Dermis blood vessel endothelial cell (primary cell): ENCODE results near the gene ANGPTL2. TPM values are rescaled to one million over a fixed set of nuclear protein-coding genes. Genes with fewer than 3 reads are reported as not detected.

ENCODE experiments used
- DNase-seq: peaks from one replicate; pipeline ENCODE4 v3.0.0; 2010
- total RNA-seq: library from RNA; depleted of rRNA; stranded (reverse); fragments of >200 nt; gene quantifications from 2 replicates; pipeline ENCODE4 v1.2.3, GENCODE V29; 2014

ANGPTL2 gene
- total RNA-seq, 1 donor from 2014 or later: 12.3 TPM

DNA sequence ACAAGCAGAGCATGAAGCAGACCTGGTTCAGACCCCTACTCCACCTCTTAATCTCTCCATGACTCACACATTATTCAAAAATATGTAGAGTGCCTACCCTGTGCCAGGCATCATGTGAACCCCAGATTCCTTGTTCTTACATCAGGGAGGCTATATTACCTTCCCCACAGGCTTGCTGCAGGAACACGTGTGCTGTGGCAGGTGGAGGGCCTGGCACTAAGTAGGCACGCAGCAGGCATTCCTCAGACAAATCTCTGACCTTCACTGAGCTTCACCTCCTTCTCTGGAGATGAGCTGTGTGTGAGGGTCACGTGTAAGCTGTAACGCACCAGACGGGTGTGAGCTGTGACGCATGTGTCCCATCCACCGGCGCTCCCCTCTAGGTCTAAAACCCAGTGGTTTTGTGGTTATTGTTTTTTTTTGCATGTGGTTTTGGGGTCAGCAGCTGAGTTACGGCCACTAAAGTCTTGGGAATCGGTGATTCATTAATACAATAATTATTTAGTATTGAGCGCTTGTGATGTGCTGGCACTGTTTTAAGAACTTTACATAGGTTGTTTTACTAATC, 30.3 kb downstream of the ANGPTL2 start:
- DNase-seq: no peak

GRCh38 chr9:127091526-127091925, 30.9 kb downstream of the ANGPTL2 start:
- no peak for DNase-seq

- DNase-seq: no peak
These were observed 32.0 kb downstream of the ANGPTL2 start for GRCh38 chr9:127090341-127090985.

DNA sequence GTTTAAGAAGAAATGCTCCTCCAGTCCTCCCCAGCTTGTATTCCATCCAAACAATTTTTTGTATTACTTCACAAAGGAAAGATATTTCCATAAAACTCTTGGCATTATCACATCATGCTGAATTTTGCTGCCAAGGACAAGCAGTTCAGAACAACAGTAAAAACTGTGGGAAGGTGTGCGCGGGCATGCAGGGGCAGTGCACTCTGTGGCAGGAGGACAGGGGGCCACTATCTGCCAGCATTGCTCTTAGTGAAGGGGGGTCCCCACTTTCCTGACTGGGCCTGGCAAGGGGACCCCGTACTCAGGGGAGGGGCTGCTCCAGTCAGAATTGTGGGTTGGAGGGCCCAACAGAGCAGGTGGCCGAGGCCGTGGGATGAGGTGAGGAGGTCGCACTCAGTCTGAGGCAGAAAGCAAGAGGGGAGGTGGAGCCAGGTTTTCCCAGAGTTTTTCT, 32.8 kb downstream of the ANGPTL2 start:
- no peak for DNase-seq

DNA sequence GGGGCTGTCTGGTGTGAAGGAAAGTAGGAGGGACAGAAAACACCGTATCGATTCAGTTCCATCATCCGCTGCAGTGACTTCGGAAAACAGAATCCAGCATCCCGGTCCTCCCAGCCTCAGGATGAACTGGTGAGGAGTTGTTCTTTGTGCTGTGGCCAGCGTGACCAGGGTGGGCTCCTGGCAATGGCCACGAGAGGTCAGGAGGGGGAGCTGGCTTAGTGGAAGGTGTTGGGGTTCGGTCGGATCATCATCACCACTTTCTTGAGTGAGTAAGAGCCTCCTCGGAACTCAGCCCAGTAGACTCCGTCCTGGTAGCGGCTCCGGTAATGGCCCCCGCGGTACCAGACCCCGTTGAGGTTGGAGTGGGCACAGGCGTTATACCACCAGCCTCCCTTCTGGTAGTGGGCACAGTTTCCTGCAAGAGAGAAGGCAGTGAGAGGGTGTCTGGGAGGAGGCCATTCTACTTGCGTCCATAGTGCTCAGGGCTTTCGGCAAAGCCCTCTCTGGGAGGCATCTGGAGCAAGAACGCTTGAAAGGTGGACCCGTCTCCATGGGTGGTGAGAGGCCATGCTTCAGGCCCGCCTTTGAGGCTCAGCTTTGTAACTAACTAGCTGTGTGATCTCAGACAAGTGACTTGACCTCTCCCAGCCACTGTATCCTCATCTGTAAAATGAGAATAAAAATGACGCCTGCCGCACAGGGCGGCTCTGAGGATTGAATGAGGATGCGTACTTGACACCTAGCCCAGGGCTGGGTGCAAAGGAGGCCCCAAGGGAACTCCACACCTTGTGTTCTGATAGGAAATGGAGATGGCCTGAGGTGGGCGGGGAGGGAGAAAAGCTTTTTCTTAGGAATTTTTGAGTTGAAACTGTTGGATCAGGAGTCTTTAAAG, 33.5 kb downstream of the ANGPTL2 start:
- DNase-seq: no peak

DNA sequence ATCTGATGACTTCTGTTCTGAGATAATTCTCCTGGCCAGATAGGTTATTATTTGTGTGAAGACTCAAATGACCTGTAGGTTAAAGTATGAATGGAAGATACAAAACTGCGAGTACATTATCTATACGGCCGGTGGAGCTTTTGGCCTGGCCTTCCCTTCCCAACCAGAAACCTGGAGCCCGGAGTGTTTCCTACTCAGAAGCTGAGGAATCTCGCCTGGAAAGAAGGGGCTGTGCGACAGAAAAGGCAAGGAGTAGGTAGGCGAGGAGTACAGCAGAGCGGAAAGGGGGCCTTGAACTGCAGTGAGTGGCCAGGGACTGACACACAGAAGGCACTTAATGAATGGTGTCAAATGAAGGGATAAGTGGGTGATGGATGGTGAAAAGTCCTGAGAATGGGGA, 34.6 kb downstream of the ANGPTL2 start:
- DNase-seq: no peak

- no peak for DNase-seq
These were observed 35.0 kb downstream of the ANGPTL2 start for GRCh38 chr9:127087411-127087810.

- no peak for DNase-seq
These were observed 35.7 kb downstream of the ANGPTL2 start for GRCh38 chr9:127086771-127087170.

GRCh38 chr9:127085186-127085585, 37.2 kb downstream of the ANGPTL2 start:
- no peak for DNase-seq

DNA sequence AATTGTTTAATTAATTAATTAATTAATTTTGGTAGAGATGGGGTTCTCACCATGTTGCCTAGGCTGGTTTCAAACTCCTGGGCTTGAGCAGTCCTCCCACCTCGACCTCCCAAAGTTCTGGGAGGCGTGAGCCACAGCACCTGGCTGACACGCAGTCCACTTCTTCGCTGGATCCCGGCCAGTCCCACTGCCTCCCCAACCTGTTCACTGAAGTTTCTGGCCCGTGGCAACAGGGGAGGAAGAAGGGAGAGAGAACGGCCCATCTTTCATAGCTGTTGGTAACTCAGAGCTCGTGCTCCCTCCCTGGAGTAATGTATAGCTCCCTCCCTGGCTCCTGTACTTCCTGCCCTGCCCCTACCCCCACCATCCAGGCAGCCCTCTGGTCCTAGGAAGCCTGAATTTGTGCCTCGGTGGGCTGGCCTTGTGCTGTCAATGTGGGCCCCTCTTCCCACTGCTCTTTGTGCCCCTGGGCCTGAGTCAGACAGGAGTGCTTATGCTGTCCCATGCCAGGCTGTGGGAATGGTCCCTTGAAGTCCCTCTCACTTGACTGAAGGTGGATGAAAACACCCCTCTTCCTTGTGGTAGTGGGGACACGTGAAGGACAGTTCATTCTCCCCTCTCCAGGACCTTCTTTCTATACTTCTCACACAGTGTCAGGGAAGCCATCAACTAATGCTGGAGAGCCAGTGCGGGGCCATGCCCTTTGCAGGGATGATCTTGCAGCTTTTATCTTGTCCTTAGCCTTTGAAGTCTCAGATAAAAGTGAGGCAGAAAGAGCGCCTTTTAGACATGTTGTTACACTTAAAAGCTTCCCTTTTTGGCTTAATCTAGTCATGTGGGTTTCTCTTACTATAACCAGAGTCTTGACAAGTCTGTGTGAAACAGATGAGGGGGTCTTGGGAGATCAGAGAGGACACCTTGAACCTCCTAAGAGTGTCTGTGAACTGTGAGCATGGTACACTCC, 38.1 kb downstream of the ANGPTL2 start:
- DNase-seq: no peak

GRCh38 chr9:127083138-127083980, 39.1 kb downstream of the ANGPTL2 start:
- no peak for DNase-seq

- DNase-seq: no peak
These were observed 40.9 kb downstream of the ANGPTL2 start for GRCh38 chr9:127081250-127082185.

GRCh38 chr9:127079446-127080140, 42.8 kb downstream of the ANGPTL2 start:
- no peak for DNase-seq

- no peak for DNase-seq
These were observed 43.4 kb downstream of the ANGPTL2 start for GRCh38 chr9:127078988-127079387.

- DNase-seq: no peak
These were observed 44.1 kb downstream of the ANGPTL2 start for GRCh38 chr9:127078336-127078735.

DNA sequence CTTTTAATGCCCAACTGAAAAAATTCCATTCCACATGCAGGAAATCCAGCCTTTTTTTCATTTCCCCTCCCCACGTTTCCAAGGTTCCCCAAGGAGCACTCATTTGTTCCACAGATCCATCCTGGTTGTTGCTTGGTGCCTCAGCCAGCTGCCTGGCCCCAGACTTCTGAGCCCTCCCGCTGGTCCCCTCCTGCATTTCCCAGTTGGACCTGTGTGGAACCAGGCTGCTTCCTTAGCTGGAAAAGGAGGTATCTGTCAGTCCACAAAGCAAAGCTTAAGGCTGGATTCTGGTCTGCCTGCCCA, 44.8 kb downstream of the ANGPTL2 start:
- peak; percentile 68 for DNase-seq

DNA sequence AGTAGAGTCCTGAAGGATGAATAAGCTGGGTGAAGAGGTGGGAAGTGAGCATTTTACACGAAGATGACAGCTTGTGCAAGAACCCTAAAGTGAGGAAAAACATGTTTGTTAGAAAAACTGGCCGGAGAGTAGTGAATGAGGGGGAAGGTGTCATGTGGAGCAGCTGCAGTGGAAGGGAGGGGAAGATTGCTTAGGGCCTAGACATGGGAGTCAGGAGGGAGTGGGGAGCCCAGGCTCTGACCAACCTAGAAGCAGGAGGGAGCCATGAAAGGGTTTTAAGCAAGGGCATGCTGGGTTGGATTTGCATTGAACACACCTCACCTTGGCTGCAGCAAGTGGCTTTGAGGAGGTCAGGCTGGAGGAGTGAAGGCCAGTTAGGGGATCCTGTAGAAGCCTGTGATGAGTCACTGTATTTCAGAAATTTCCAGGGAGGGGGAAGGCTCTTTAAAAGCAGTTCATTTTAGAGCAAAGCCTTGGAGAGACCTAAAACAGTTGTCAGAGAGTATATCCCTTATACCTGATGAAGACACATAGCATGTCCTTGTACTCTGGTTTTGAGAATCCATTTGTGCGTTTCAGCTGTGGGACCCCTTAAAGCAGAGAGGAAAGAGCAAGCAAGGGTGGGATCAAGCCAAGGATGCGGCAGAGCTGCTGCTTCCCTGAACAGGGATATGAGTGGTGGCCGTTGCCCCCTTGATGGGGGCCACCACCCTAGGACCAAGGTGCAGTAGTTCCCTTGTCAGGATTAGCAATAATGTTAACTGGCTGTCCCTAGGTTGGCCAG, 45.4 kb downstream of the ANGPTL2 start:
- peak; percentile 21 for DNase-seq

DNA sequence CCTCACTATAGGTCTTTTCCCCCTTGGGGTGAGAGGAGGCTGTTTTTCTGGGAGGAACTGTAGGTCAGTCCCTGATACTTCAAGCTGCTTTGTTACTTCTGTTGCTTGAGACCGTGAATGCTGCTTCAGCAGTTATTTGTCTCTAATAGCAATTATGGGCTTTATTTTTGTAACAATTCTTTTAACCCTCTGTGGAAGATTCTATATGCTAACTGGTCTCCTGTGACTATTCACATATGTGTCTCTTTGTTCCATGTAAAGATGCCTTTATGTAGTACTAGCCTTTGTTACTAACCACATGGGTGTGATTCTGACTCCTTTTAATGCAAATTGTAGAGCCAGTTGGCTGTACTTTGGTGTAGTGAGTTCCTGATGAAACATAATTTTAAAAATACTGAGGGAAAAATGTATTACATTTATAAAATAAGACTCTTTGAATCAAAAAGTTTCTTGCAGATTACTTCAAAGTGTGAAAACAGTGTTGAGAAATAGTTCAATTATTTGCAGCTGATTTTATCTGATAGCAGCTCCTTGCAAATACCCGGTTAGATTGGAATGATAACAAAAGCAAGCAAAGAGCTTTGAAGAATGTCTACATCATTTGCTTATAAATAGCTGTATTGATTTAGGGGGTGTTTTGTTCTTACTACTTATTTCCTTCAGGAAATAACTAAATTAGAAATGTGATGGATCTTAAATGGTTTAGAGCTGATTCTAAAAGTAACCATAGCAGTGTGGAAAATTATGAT, 46.6 kb downstream of the ANGPTL2 start:
- peak; percentile 12 for DNase-seq
